Astrocyte (in vitro differentiated cells and primary cell): ENCODE measurements around the gene YKT6. TPM values are rescaled to one million over a fixed set of nuclear protein-coding genes. Genes with fewer than 3 reads are reported as not detected.

Source experiments
- DNase-seq: peaks from one replicate; pipeline ENCODE4 v3.0.0-alpha.2; 2010; ENCODE audit warnings: low read depth
- FAIRE-seq: peaks from 2 replicates; lab custom pipeline; 2011; peaks lifted over from hg19 to GRCh38; lab: Jason Lieb, UNC
- H2AFZ ChIP-seq: 2 replicates; pipeline ENCODE4 v1.6.0; 2012; ENCODE audit warnings: low read depth, low read length, inconsistent platforms
- H3K27ac ChIP-seq: 2 replicates; pipeline ENCODE4 v1.5.1; 2011; ENCODE audit warnings: low read depth, low read length, inconsistent platforms
- H3K27me3 ChIP-seq: 2 replicates; pipeline ENCODE4 v1.6.0; 2011; ENCODE audit warnings: low read length, inconsistent platforms; ENCODE audit not compliant: insufficient read depth
- H3K36me3 ChIP-seq: 2 replicates; pipeline ENCODE4 v1.5.1; 2011; ENCODE audit warnings: low read length, inconsistent platforms; ENCODE audit not compliant: insufficient read depth
- H3K4me1 ChIP-seq: 2 replicates; pipeline ENCODE4 v1.5.1; 2011; ENCODE audit warnings: low read length, inconsistent platforms; ENCODE audit not compliant: insufficient read depth
- H3K4me2 ChIP-seq: 2 replicates; pipeline ENCODE4 v1.6.0; 2012; ENCODE audit warnings: low read length, inconsistent platforms
- H3K4me3 ChIP-seq: 2 replicates; pipeline ENCODE4 v1.5.1; 2011; ENCODE audit warnings: low read depth, mild to moderate bottlenecking, low read length, inconsistent platforms; ENCODE audit not compliant: insufficient read depth
- H3K79me2 ChIP-seq: 2 replicates; pipeline ENCODE4 v1.6.0; 2012; ENCODE audit warnings: mild to moderate bottlenecking, low read length, inconsistent platforms; ENCODE audit not compliant: insufficient read depth
- H3K9ac ChIP-seq: 2 replicates; pipeline ENCODE4 v1.6.0; 2012; ENCODE audit warnings: mild to moderate bottlenecking, low read length, inconsistent platforms
- H3K9me3 ChIP-seq: 2 replicates; pipeline ENCODE4 v1.5.1; 2012; ENCODE audit warnings: low read depth, mild to moderate bottlenecking, low read length, inconsistent platforms; ENCODE audit not compliant: insufficient read depth
- H4K20me1 ChIP-seq: 2 replicates; pipeline ENCODE4 v1.6.0; 2012; ENCODE audit warnings: low read length, inconsistent platforms; ENCODE audit not compliant: insufficient read depth
- H3K27ac Mint-ChIP-seq: one replicate; pipeline ENCODE4 v1.8.0; 2021; ENCODE audit warnings: mild to moderate bottlenecking, mixed read lengths; ENCODE audit not compliant: unreplicated experiment
- H3K27me3 Mint-ChIP-seq: one replicate; pipeline ENCODE4 v1.8.0; 2021; ENCODE audit warnings: low read depth, mixed read lengths; ENCODE audit not compliant: unreplicated experiment
- H3K36me3 Mint-ChIP-seq: one replicate; pipeline ENCODE4 v1.8.0; 2021; ENCODE audit warnings: low read depth, mixed read lengths; ENCODE audit not compliant: unreplicated experiment
- H3K4me1 Mint-ChIP-seq: one replicate; pipeline ENCODE4 v1.8.0; 2021; ENCODE audit warnings: low read depth, mixed read lengths; ENCODE audit not compliant: unreplicated experiment
- H3K4me3 Mint-ChIP-seq: one replicate; pipeline ENCODE4 v1.8.0; 2021; ENCODE audit warnings: mild to moderate bottlenecking, moderate library complexity, mixed read lengths; ENCODE audit not compliant: unreplicated experiment
- H3K9me3 Mint-ChIP-seq: one replicate; pipeline ENCODE4 v1.8.0; 2021; ENCODE audit warnings: mild to moderate bottlenecking, mixed read lengths; ENCODE audit not compliant: unreplicated experiment
- EZH2 ChIP-seq: IDR thresholded peaks from 2 replicates; pipeline ENCODE4 v1.6.1; 2012; ENCODE audit warnings: mild to moderate bottlenecking, low read length, inconsistent platforms; ENCODE audit not compliant: insufficient read depth
- total RNA-seq: library from RNA; stranded (reverse); gene quantifications from 2 replicates; pipeline ENCODE4 v1.2.1, GENCODE V29; 2021
- TF ChIP-seq, protein P1 (sequence below): IDR thresholded peaks from 2 replicates; pipeline ENCODE4 v1.5.1; 2011; ENCODE audit warnings: low read depth, mild to moderate bottlenecking, inconsistent platforms, low read length, moderate library complexity; ENCODE audit not compliant: insufficient read depth

Gene YKT6
- total RNA-seq, 1 donor from 2014 or later = 216 TPM

DNA sequence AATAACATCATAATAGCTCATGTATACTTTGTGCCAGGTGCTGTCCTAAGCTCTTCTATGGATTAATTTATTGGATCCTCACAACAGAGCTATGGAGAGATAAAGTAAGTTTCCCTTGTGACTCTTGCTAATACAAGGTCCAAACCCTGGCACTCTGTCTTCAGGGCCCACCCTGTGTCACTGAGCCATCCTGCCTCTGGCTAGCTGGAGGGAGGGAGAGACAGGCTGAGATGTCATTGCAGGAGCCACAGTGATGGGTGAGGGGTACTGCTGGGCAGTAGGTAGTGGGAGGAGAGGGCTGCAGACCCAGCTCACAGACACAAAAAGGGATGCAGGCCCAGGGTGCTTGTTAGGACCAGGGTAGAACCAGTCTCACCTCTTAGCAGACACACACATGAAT, 28.4 kb upstream of the YKT6 start:
- FAIRE-seq (no peak), DNase-seq (no peak)
- no peak overlapping the region for H3K4me2 ChIP-seq
- H3K4me1 Mint-ChIP-seq = peaks cover 3% of the 10 kb centered on the region
- H3K4me3 Mint-ChIP-seq = no peak overlapping the region
- no peaks in the 10 kb centered on the region for H3K9me3 ChIP-seq
- H3K27me3 ChIP-seq = no peaks in the 10 kb centered on the region
- no peak overlapping the region for H3K27ac ChIP-seq
- no peak overlapping the region for H3K9ac ChIP-seq
- H3K36me3 ChIP-seq = no peaks in the 10 kb centered on the region
- peaks cover 8% of the 10 kb centered on the region for H3K9me3 Mint-ChIP-seq
- no peak overlapping the region for H3K4me3 ChIP-seq
- peaks cover 8% of the 10 kb centered on the region for H3K36me3 Mint-ChIP-seq
- H2AFZ ChIP-seq = no peak overlapping the region
- TF ChIP-seq, protein P1, sequence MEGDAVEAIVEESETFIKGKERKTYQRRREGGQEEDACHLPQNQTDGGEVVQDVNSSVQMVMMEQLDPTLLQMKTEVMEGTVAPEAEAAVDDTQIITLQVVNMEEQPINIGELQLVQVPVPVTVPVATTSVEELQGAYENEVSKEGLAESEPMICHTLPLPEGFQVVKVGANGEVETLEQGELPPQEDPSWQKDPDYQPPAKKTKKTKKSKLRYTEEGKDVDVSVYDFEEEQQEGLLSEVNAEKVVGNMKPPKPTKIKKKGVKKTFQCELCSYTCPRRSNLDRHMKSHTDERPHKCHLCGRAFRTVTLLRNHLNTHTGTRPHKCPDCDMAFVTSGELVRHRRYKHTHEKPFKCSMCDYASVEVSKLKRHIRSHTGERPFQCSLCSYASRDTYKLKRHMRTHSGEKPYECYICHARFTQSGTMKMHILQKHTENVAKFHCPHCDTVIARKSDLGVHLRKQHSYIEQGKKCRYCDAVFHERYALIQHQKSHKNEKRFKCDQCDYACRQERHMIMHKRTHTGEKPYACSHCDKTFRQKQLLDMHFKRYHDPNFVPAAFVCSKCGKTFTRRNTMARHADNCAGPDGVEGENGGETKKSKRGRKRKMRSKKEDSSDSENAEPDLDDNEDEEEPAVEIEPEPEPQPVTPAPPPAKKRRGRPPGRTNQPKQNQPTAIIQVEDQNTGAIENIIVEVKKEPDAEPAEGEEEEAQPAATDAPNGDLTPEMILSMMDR = no peak
- TF ChIP-seq EZH2 = no peak
- H3K27ac Mint-ChIP-seq = no peak overlapping the region
- H3K27me3 Mint-ChIP-seq = peaks cover 11% of the 10 kb centered on the region
- peaks cover 4% of the 10 kb centered on the region for H3K4me1 ChIP-seq
- H3K79me2 ChIP-seq = no peaks in the 10 kb centered on the region
- no peaks in the 10 kb centered on the region for H4K20me1 ChIP-seq

DNA sequence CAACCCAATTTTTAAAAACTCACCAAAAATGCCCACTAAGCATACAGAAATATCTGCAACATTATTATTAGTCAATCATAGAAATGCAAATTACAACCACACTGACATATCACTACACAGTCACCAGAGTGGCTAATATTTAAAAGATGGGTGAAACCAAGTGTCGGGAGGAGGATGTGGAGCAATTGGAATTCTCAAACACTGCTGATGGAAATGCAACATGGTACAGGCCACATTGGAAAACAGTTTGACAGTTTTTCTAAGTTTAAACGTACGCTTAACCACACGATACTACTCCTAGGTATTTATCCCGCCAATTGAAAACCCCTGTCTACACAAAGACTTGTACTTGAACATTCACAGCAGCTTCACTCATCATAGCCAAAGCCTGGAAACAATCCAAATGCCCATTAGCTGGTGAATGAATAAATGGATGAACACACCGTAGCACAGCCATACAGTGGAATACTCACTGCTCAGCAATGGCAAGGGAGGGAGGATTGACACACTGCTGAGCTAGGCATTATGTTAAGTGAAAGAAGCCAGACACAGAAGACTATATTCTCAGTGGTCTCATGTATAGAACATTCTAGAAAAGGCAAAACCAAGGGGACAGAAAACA, 27.9 kb upstream of the YKT6 start:
- Histone ChIP-seq H3K36me3 (no peaks in the 10 kb centered on the region), H3K4me1 (peaks cover 9% of the 10 kb centered on the region), H4K20me1 (no peaks in the 10 kb centered on the region), H2AFZ (no peak overlapping the region), H3K9ac (no peak overlapping the region), H3K9me3 (no peaks in the 10 kb centered on the region), H3K27me3 (no peaks in the 10 kb centered on the region), H3K27ac (no peak overlapping the region), H3K79me2 (no peaks in the 10 kb centered on the region), H3K4me3 (no peak overlapping the region), H3K4me2 (no peak overlapping the region)
- TF ChIP-seq EZH2 = no peak
- TF ChIP-seq, protein P1 = no peak
- Mint-ChIP-seq H3K27me3 (peaks cover 11% of the 10 kb centered on the region), H3K4me3 (no peak overlapping the region), H3K36me3 (peaks cover 8% of the 10 kb centered on the region), H3K4me1 (peaks cover 9% of the 10 kb centered on the region), H3K27ac (no peak overlapping the region), H3K9me3 (peaks cover 8% of the 10 kb centered on the region)
- DNase-seq = no peak
- FAIRE-seq = no peak
